A673 (cell line): ENCODE data around the gene KRT15. TPM values are rescaled to one million over a fixed set of nuclear protein-coding genes. Genes with fewer than 3 reads are reported as not detected.

Source experiments
- BruUV-seq: library from RNA; stranded (reverse); fragments of 400-500 nt; replicated peaks from 2 replicates; lab custom pipeline; 2021; lab: Mats Ljungman, UMichigan
- CTCF ChIA-PET: fragments of 300-600 bp; sonication (Branson Sonifier 250); formaldehyde crosslinking; loops from one replicate; lab custom pipeline; 2022; ENCODE audit warnings: antibody characterized with exemption; lab: Charles Lee
- POLR2A ChIA-PET: fragments of 300-600 bp; sonication (Branson Sonifier 250); formaldehyde crosslinking; loops from one replicate; lab custom pipeline; 2022; ENCODE audit warnings: antibody characterized with exemption; ENCODE audit not compliant: low non-redundant PET; lab: Charles Lee
- DNase-seq: peaks from one replicate; pipeline ENCODE4 v3.0.0-alpha.2; 2015; ENCODE audit warnings: low spot score
- H3K27ac ChIP-seq: fragments of 200-600 bp; sonication (generic); 2 replicates; pipeline ENCODE4 v1.5.1; 2016; ENCODE audit warnings: mixed run types, low read depth, mild to moderate bottlenecking, mixed read lengths, antibody characterized with exemption, low read length; ENCODE audit not compliant: poor library complexity, severe bottlenecking
- H3K27me3 ChIP-seq: fragments of 200-600 bp; sonication (generic); replicated peaks from 2 replicates; pipeline ENCODE4 v1.6.1; 2017; ENCODE audit warnings: mixed run types, low read depth, mild to moderate bottlenecking, mixed read lengths, antibody characterized with exemption, low read length; ENCODE audit not compliant: insufficient read depth, poor library complexity
- H3K36me3 ChIP-seq: fragments of 200-600 bp; sonication (generic); 2 replicates; pipeline ENCODE4 v1.6.1; 2016; ENCODE audit warnings: mixed run types, mild to moderate bottlenecking, mixed read lengths, antibody characterized with exemption, low read length; ENCODE audit not compliant: insufficient read depth, poor library complexity, severe bottlenecking
- H3K4me1 ChIP-seq: fragments of 200-600 bp; sonication (generic); 2 replicates; pipeline ENCODE4 v1.6.1; 2017; ENCODE audit warnings: mixed run types, mild to moderate bottlenecking, mixed read lengths, antibody characterized with exemption, low read length; ENCODE audit not compliant: insufficient read depth, poor library complexity, severe bottlenecking
- H3K4me3 ChIP-seq: fragments of 200-600 bp; sonication (generic); 2 replicates; pipeline ENCODE4 v1.5.1; 2016; ENCODE audit warnings: low read depth, mixed run types, mild to moderate bottlenecking, mixed read lengths, low read length; ENCODE audit not compliant: poor library complexity, severe bottlenecking
- H3K9me3 ChIP-seq: fragments of 200-600 bp; sonication (generic); 2 replicates; pipeline ENCODE4 v1.6.1; 2016; ENCODE audit warnings: mixed run types, low read depth, mild to moderate bottlenecking, mixed read lengths, antibody characterized with exemption, low read length; ENCODE audit not compliant: poor library complexity, severe bottlenecking
- EZH2 ChIP-seq: fragments of 200-600 bp; sonication (generic); IDR thresholded peaks from 2 replicates; pipeline ENCODE4 v1.6.1; 2017; ENCODE audit warnings: borderline replicate concordance, low read depth, mild to moderate bottlenecking, mixed read lengths, antibody characterized with exemption, low read length; ENCODE audit not compliant: poor library complexity, severe bottlenecking
- intact Hi-C: fragments of 100-400 bp; cut with micrococcal nuclease; formaldehyde crosslinking; loops from one replicate; pipeline ENCODE4 v1.10.0; 2022; ENCODE audit not compliant: unreplicated experiment
- total RNA-seq: library from RNA; stranded (reverse); gene quantifications from 2 replicates; pipeline ENCODE4 v1.2.3, GENCODE V29; 2021
- TF ChIP-seq, protein P1 (sequence below): fragments of 300-800, 200-600 bp; sonication (generic); conservative IDR thresholded peaks from 2 replicates; pipeline ENCODE4 v1.5.1; 2017; ENCODE audit warnings: low read depth, mild to moderate bottlenecking, antibody characterized with exemption, low read length, moderate library complexity, mixed read lengths

The KRT15 gene
- total RNA-seq, 1 experiment from 2014 or later: not detected

DNA sequence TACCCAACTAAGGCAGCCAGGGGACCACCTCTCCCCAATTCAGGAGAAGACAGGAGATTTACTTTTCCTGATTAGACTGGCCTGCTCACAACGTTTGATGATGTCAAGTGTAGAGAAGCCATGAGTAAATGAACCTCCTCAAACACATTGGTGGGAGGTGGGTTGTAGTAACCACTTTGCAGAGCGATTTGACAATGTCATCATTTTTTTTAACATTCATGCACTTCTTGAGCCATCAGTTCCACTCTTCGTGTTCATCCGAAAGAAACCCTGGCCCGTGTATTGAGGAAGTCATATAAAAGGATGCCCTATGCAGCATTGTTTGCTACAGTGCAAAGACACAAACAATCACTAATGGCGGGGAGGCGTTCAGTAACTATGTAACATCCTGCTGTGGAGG, 14.9 kb upstream of the KRT15 start:
- ChIA-PET CTCF (no interaction called here), POLR2A (no interaction called here)

DNA sequence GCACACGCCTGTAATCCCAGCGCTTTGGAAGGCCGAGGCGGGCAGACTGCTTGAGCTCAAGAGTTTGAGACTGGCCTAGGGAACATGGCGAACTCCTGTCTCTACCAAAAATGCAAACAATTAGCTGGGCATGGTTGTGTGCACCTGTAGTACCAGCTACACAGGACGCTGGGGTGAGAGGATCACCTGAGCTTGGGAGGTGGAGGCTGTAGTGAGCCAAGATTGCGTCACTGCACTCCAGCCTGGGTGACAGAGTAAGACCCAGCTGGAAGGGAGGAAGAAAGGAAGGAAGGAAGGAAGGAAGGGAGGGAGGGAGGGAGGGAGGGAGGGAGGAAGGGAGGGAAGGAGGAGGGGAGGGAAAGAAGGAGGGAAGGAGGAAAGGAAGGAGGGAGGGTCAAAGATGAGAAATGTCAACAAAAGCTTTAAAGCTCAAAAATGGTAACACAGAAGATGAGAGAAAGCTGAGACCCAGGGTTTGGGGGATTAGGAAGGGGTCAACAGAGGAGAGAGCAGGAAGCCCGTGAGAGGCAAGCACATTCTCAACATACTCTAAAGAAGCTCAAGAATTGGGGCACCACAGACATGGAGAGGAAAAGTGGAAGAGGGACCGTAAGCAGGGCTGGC, 14.4 kb upstream of the KRT15 start:
- H3K36me3 ChIP-seq: no peaks in the 10 kb centered on the region
- H3K4me1 ChIP-seq: no peaks in the 10 kb centered on the region
- TF ChIP-seq EZH2: no peak
- TF ChIP-seq, protein P1, sequence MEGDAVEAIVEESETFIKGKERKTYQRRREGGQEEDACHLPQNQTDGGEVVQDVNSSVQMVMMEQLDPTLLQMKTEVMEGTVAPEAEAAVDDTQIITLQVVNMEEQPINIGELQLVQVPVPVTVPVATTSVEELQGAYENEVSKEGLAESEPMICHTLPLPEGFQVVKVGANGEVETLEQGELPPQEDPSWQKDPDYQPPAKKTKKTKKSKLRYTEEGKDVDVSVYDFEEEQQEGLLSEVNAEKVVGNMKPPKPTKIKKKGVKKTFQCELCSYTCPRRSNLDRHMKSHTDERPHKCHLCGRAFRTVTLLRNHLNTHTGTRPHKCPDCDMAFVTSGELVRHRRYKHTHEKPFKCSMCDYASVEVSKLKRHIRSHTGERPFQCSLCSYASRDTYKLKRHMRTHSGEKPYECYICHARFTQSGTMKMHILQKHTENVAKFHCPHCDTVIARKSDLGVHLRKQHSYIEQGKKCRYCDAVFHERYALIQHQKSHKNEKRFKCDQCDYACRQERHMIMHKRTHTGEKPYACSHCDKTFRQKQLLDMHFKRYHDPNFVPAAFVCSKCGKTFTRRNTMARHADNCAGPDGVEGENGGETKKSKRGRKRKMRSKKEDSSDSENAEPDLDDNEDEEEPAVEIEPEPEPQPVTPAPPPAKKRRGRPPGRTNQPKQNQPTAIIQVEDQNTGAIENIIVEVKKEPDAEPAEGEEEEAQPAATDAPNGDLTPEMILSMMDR: no peak
- no peaks in the 10 kb centered on the region for H3K9me3 ChIP-seq
- ChIA-PET CTCF (no interaction called here), POLR2A (no interaction called here)
- no peaks in the 10 kb centered on the region for H3K27me3 ChIP-seq
- no peak overlapping the region for H3K27ac ChIP-seq
- no peak for DNase-seq
- BruUV-seq: no TSS peak
- intact Hi-C loops: no loop called here
- H3K4me3 ChIP-seq: no peak overlapping the region

More for the DNA sequence above, 14.9 kb upstream of the KRT15 start:
- H3K27ac ChIP-seq: no peak overlapping the region
- no peak overlapping the region for H3K4me3 ChIP-seq
- no peak for DNase-seq
- intact Hi-C loops: no loop called here
- no peak for TF ChIP-seq EZH2
- TF ChIP-seq, protein P1: no peak
- no TSS peak for BruUV-seq
- H3K27me3 ChIP-seq: no peaks in the 10 kb centered on the region
- no peaks in the 10 kb centered on the region for H3K36me3 ChIP-seq
- no peaks in the 10 kb centered on the region for H3K9me3 ChIP-seq
- no peaks in the 10 kb centered on the region for H3K4me1 ChIP-seq

GRCh38 chr17:41531993-41532392, 13.3 kb upstream of the KRT15 start:
- no peak for DNase-seq
- TF ChIP-seq, protein P1: no peak
- no peak for TF ChIP-seq EZH2
- Histone ChIP-seq H3K4me3 (no peak overlapping the region), H3K36me3 (no peaks in the 10 kb centered on the region), H3K4me1 (no peaks in the 10 kb centered on the region), H3K27me3 (no peaks in the 10 kb centered on the region), H3K9me3 (no peaks in the 10 kb centered on the region), H3K27ac (no peak overlapping the region)
- POLR2A ChIA-PET: no interaction called here
- intact Hi-C loops: no loop called here
- no TSS peak for BruUV-seq
- CTCF ChIA-PET: no interaction called here
